ENCODE data around the gene GLRA1.
"Not testable (repeated sequence)": the region's sequence is repeated elsewhere in the genome, so short reads cannot be mapped to it uniquely, and the experiment has no call there.

GLRA1 gene

DNA sequence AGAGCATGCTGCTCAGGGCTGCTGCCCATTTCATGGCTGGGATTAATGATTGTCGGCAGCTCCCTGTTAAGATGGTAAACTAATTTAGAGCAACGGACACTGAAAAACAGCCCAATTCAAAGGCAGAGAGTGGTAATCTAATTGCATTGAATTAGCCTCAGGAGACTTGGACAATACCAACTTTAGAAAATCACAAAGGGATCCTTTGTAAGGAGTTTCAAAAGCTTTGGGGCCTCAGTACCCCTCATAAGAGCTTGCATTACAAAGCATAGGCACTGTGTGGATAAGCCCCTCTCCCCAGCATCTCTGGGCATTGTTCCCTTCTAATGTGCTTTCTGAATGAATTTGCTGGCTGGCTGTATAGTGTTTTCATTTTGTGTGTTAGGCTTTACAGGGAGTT is 6.7 kb downstream of the GLRA1 start:
- no peak for DNase-seq (ENCODE audit: low read depth)

GRCh38 chr5:151913425-151913824 is 11.2 kb downstream of the GLRA1 start:
- no peak for DNase-seq (ENCODE audit: low read depth)

- DNase-seq (ENCODE audit: low read depth) = no peak
Measured at GRCh38 chr5:151912360-151912759, 12.3 kb downstream of the GLRA1 start.

GRCh38 chr5:151911011-151911410 is 13.6 kb downstream of the GLRA1 start:
- no peak for DNase-seq (ENCODE audit: low read depth)

- no peak for DNase-seq (ENCODE audit: low read depth)
Measured at GRCh38 chr5:151909628-151910027, 15.0 kb downstream of the GLRA1 start.

DNA sequence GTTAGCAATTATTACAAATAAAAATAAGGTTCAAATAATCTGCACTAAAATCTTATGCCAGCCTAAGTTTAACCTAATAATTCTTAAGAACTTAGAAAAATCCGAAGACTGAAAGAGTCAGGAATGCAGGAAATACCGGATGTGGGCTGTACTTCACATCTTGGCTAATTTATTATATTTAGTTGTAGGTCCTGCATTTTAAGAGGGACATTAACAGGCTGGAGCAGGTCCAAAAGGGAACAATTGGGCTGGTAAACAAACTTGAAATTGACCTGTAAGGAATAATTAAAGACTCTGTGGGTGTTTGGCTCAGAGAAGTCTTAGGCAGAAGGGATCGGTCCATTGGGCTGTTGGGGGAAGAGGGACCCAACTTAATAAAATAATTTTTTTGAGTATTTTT is 18.4 kb downstream of the GLRA1 start:
- DNase-seq (ENCODE audit: low read depth) = no peak

DNA sequence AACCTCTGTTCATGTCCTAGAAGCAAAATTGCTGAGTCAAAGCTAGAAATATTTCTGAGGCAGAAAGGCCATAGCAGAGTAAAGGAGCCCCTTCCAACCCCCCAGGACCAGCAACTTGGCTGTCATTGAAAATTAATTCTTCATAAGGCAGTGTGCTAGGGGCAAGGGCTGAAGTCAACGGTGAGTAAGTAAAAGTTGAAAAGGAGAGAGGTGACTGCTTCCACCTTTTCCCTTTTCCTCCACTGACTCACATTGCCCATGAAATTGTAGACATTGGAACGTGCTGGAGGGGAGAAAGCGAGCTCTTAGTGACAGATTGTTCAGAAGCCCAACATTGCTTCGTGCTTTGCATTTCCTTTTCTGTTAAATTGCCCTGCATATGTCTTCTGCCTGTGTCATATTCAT is 19.1 kb downstream of the GLRA1 start:
- no peak for DNase-seq (ENCODE audit: low read depth)

- no peak for DNase-seq (ENCODE audit: low read depth)
Measured at GRCh38 chr5:151904909-151905308, 19.7 kb downstream of the GLRA1 start.

- DNase-seq (ENCODE audit: low read depth) = no peak
Measured at GRCh38 chr5:151904127-151904526, 20.5 kb downstream of the GLRA1 start.

DNA sequence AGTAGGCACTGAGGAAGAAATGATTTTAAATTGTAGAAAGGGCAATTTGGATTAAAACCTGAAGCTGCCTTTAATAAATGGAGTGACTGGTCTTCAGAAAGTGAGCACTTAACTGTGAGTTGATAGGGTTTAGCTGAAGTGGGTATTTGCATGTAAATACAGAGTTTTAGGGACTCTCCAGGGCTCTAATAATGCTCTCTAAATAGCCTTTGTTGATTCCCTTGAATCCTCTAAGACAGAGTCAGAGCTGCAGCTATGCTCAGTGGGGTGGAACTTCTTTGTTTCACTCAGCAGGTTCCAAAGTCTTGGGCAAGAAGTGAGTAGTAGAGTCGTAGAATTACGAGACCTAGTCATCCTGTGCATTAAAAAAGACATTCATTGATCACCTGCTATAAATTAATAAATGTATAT is 21.4 kb downstream of the GLRA1 start:
- DNase-seq (ENCODE audit: low read depth) = no peak

- no peak for DNase-seq (ENCODE audit: low read depth)
Measured at GRCh38 chr5:151902215-151902614, 22.4 kb downstream of the GLRA1 start.

DNA sequence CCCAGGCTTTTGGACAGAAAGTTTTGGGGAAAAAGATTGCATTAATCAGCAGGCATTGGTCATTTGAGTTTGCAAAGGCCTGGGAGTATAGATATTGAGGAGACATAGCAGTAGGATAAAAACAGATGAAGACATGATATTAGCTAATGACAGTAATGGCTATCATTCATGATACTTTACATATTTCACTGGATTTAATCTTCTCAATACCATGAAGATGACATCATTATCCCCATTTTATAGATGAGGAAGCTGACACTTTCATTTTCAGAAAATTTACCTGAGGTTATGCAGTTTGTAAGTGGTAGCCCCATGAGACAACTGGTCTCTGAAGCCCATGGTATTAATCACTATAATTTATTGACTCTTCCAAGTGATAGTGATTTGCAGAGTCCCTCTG is 23.0 kb downstream of the GLRA1 start:
- DNase-seq (ENCODE audit: low read depth) = no peak

GRCh38 chr5:151900891-151901290 is 23.8 kb downstream of the GLRA1 start:
- DNase-seq (ENCODE audit: low read depth) = no peak

GRCh38 chr5:151899399-151899798 is 25.3 kb downstream of the GLRA1 start:
- DNase-seq (ENCODE audit: low read depth) = no peak

GRCh38 chr5:151897896-151898295 is 26.8 kb downstream of the GLRA1 start:
- DNase-seq (ENCODE audit: low read depth) = no peak

- no peak for DNase-seq (ENCODE audit: low read depth)
Measured at GRCh38 chr5:151897020-151897552, 27.6 kb downstream of the GLRA1 start.

- no peak for DNase-seq (ENCODE audit: low read depth)
Measured at GRCh38 chr5:151896031-151896691, 28.5 kb downstream of the GLRA1 start.

DNA sequence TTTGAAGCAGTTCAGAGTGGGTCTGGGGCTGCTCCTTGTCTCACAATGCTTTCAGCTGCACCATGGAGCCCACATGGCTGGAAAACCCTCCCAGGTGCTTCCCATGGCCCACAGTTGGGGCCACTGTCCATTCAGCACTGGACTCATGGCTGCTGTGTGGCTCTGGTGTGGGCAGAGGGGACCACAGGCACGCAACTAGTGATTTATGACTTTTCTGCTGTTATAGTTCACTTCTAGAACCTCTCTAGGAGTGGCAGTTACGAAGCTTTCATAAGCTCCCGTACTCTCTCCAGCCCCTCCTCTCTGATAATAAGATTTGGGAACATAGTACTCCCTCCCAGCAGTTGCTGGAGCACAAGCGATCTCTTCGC is 29.0 kb downstream of the GLRA1 start:
- DNase-seq (ENCODE audit: low read depth) = no peak

GRCh38 chr5:151893485-151893884 is 31.2 kb downstream of the GLRA1 start:
- DNase-seq (ENCODE audit: low read depth) = not testable (repeated sequence)

GRCh38 chr5:151892393-151892792 is 32.3 kb downstream of the GLRA1 start:
- no peak for DNase-seq (ENCODE audit: low read depth)

- no peak for DNase-seq (ENCODE audit: low read depth)
Measured at GRCh38 chr5:151890299-151890698, 34.4 kb downstream of the GLRA1 start.

DNA sequence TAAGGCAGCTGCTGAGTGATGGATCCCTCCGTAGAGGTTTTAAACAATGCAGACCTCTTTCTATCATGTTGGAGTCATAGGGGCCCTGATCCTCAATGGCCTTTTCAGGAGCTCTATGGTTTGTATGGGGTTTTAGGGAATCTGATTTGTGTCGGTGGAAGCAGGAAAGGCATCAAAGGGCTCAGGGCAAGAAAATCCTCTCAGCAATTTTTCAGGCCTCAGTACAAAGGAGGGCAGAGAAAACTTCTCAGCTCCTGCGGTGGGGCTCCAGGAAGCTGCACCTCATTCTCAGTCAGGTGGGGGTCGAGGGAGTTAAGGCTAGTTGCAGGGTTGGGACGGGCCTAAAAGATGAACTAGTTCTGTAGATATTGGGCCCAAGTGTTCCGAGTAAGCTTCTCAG is 35.0 kb downstream of the GLRA1 start:
- no peak for DNase-seq (ENCODE audit: low read depth)

DNA sequence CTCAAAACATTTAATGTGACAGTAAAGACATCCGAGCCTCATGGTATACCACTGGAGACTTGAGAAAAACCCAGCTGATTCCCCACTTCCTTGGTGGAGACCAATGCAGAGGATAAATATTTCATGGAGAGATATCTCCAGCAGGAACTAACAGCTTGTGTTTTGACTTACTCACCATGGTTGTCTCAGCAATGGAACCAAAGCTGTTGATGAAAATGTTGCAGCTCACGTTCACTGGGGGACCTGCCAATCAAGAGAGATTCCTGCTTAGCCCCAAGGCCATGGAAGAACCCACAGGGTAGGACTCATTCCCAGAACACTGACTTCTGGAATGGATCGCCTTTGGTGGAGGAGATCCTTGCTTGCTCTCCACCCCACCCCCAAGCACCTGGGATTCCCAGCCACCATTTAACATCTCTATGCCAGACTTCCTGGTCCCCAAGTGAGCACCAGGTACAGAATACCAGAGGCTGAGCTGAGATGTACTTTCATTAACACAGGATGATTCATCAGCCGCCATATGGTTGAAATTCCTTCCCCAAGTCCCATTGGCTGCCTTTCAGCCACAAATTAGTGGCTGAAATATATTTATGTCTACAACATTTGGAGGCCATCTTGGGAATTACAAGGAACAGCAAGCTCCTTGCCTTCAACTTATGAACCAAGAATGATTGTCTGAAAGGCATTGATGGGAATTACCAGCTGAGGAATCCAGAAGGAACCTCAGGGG is 37.9 kb downstream of the GLRA1 start:
- DNase-seq (ENCODE audit: low read depth) = no peak

Data from stimulated activated CD8-positive, alpha-beta memory T cell treated with anti-CD3 and anti-CD28 coated beads, Interleukin-15, amount 100 ng/mL, for 1 hour (primary cell).